ENCODE data around the gene CNMD.

The CNMD gene

GRCh38 chr13:52677823-52678222 lies 61.8 kb downstream of the CNMD start:
- DNase-seq = no peak

DNA sequence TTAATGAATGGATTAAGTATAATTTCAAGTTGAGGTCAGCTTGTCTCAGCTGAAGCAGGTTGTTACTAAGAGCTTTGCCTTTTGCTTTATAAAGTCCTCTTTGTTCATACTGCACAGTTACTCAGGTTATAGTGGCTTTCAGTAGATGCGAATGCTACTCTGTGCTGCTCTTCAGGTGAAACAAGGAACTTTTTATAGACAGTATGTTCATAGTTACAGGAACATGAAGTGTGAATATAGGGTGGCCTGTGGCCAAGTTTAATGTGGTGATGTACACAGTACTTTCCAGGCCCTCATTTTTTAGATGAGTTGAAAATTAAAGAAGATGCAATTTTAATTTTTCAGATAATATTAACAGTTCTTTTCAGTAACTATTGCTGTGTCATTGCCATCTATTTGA lies 66.2 kb downstream of the CNMD start:
- DNase-seq = no peak

DNA sequence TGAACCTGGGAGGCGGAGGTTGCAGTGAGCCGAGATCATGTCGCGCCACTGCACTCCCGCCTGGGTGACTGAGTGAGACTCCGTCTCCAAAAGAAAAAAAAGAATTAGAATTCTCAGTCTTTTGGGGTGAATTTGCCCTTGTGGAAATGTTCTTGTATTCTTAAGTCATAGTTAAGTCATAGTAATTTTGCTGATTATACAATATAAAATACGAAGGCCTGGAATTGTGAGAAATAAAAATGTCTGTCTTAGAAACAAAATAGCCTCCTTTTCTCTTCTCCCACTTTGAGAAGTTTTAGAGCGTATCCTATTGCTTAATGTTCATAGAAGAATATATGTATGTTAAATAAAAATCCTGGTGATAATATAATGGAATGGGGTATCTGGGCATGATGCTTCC lies 68.9 kb downstream of the CNMD start:
- no peak for DNase-seq

- DNase-seq = no peak
These were observed 69.9 kb downstream of the CNMD start for GRCh38 chr13:52669677-52670076.

DNA sequence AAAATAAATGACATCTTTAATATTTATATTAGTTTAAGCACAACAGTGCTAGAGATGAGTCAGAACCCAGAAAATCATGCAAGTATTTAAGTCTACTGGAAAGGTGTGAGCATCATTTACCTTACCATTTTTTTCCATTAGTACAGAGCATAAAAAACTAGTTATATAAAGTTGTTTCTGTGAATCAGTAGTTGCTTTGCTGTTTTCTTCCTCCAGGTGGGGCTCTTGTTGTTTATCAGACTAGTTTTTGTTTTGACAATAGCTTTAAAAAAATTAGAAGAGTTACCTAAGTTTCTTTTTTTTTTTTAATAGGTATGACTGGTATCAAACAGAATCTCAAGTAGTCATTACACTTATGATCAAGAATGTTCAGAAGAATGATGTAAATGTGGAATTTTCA lies 74.3 kb downstream of the CNMD start:
- DNase-seq = no peak

- DNase-seq = no peak
These were observed 75.3 kb downstream of the CNMD start for GRCh38 chr13:52664272-52664671.

DNA sequence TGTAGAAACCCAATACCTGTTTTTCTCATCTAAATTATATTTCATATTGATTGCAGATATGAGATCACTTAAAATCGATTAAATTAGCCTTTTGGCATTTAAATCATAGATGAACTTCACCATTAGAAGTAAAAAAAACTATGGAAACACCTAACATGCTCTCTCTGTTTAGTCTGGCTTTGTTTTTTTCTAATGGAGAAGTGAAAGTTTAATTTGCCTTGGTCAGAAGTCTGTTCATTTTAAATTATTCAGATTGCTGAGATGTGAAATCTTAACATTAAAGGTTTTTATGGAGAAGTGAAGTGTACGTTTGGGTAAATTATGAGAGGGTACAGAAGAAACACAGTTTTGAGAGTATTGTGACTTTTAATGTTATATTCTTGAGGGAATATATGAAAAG lies 80.3 kb downstream of the CNMD start:
- DNase-seq = no peak

Measured in SIG-M5 (cell line).